ENCODE results near the gene PTPRU. TPM values are rescaled to one million over a fixed set of nuclear protein-coding genes. Genes with fewer than 3 reads are reported as not detected.

The PTPRU gene
- polyA plus RNA-seq, 2 of the 4 experiments (the other 2 are of a cell fraction) = 5.7 to 6.1 TPM

GRCh38 chr1:29355375-29355774 lies 119.1 kb downstream of the PTPRU start:
- FAIRE-seq (no peak), ATAC-seq (no peak), DNase-seq (ENCODE audit: low read depth in 1 of 2, low spot score in 1 of 2) (no peak)
- H3K9me3 ChIP-seq = no peaks in the 10 kb centered on the region
- no peak overlapping the region for H3K4me2 ChIP-seq
- no peak overlapping the region for H3K4me3 ChIP-seq
- CTCF ChIA-PET = interaction anchor here (1.0 kb wide), 1 partner anchor 25 kb away, joined by 4 read pairs; no protein-coding TSS in a partner anchor
- TF ChIP-seq NFE2L2 (conservative IDR thresholded peaks at IDR 0.05; ENCODE audit: low read length) = no peak
- no peak for TF ChIP-seq SREBF2 (IDR thresholded peaks at IDR 0.05)
- TF ChIP-seq BHLHE40 (IDR thresholded peaks at IDR 0.05; ENCODE audit: low read depth, low read length) = no peak
- no peak for TF ChIP-seq FOXS1 (CRISPR knock-in tag; IDR thresholded peaks at IDR 0.05)
- TF ChIP-seq RNF2 (IDR thresholded peaks at IDR 0.05; ENCODE audit: borderline replicate concordance, low read depth) = no peak
- TF ChIP-seq TFCP2L1 (CRISPR knock-in tag; IDR thresholded peaks at IDR 0.05) = no peak
- TF ChIP-seq CBX8 (IDR thresholded peaks at IDR 0.05) = no peak
- no peak for TF ChIP-seq NPAS2 (CRISPR knock-in tag; IDR thresholded peaks at IDR 0.05; ENCODE audit: borderline replicate concordance)
- TF ChIP-seq POLR2A (IDR thresholded peaks at IDR 0.05; ENCODE audit: low read length) = no peak
- no peak for TF ChIP-seq ATOH8 (CRISPR knock-in tag; IDR thresholded peaks at IDR 0.05; ENCODE audit: low read depth)
- TF ChIP-seq KDM1A (IDR thresholded peaks at IDR 0.05; ENCODE audit: low read depth) = no peak
- no peak for TF ChIP-seq CEBPB (IDR thresholded peaks at IDR 0.05)
- TF ChIP-seq JUN (IDR thresholded peaks at IDR 0.05) = no peak
- TF ChIP-seq RCOR1 (IDR thresholded peaks at IDR 0.05; ENCODE audit: low read depth, low read length) = no peak
- no peak for TF ChIP-seq SMC3 (IDR thresholded peaks at IDR 0.05)
- TF ChIP-seq CHD4 (IDR thresholded peaks at IDR 0.05; ENCODE audit: borderline replicate concordance) = no peak
- H3K27ac ChIP-seq = no peak overlapping the region
- 54% methylated on average over 4 of the region's 6 CpGs for whole genome bisulfite sequencing (ENCODE audit: missing lambda C conversion rate)
- H3K4me1 ChIP-seq = no peaks in the 10 kb centered on the region
- POLR2A ChIA-PET = no interaction called here

- no peak overlapping the region for H3K4me3 ChIP-seq
- no peaks in the 10 kb centered on the region for H3K9me3 ChIP-seq
- no peak overlapping the region for H3K27ac ChIP-seq
- POLR2A ChIA-PET = no interaction called here
- ATAC-seq (peak in 1 of 2 experiments; percentile 57; a peak in 3 of 6 replicates), FAIRE-seq (no peak), DNase-seq (ENCODE audit: low read depth in 1 of 2, low spot score in 1 of 2) (no peak)
- WGBS (ENCODE audit: missing lambda C conversion rate) = 69% methylated on average over 4 of the region's 14 CpGs
- TF ChIP-seq BCL3 (IDR thresholded peaks at IDR 0.05) (no peak), MAFK (IDR thresholded peaks at IDR 0.05; ENCODE audit: partially characterized antibody) (no peak), TFCP2L1 (CRISPR knock-in tag; IDR thresholded peaks at IDR 0.05) (no peak), HMGXB4 (CRISPR knock-in tag; IDR thresholded peaks at IDR 0.05; ENCODE audit: borderline replicate concordance) (no peak), JUN (IDR thresholded peaks at IDR 0.05) (no peak), HEYL (CRISPR knock-in tag; IDR thresholded peaks at IDR 0.05) (no peak), HOXB13 (CRISPR knock-in tag; IDR thresholded peaks at IDR 0.05; ENCODE audit: low read depth) (no peak), MAX (IDR thresholded peaks at IDR 0.05) (no peak), RNF2 (IDR thresholded peaks at IDR 0.05; ENCODE audit: borderline replicate concordance, low read depth) (no peak), CHD2 (IDR thresholded peaks at IDR 0.05; ENCODE audit: low read length, partially characterized antibody) (no peak), EHMT2 (IDR thresholded peaks at IDR 0.05; ENCODE audit: low read depth) (no peak), BHLHE40 (IDR thresholded peaks at IDR 0.05; ENCODE audit: low read depth, low read length) (no peak), JUNB (IDR thresholded peaks at IDR 0.05) (no peak), RFX5 (IDR thresholded peaks at IDR 0.05) (no peak), HOXA7 (CRISPR knock-in tag; IDR thresholded peaks at IDR 0.05) (no peak), CBX8 (IDR thresholded peaks at IDR 0.05) (no peak), PHF8 (IDR thresholded peaks at IDR 0.05; ENCODE audit: borderline replicate concordance, low read depth) (no peak), TP53 (CRISPR knock-in tag; IDR thresholded peaks at IDR 0.05) (no peak), SREBF2 (IDR thresholded peaks at IDR 0.05) (no peak), RCOR1 (IDR thresholded peaks at IDR 0.05; ENCODE audit: low read depth, low read length) (no peak)
- no peaks in the 10 kb centered on the region for H3K4me1 ChIP-seq
- no peak overlapping the region for H3K4me2 ChIP-seq
- CTCF ChIA-PET = no interaction called here
Observed at GRCh38 chr1:29356663-29357062, 120.3 kb downstream of the PTPRU start.
